ENCODE data around the gene MYD88.
A peak's percentile ranks its signal among the peaks of the same experiment; 100 is the strongest.

Gene MYD88

DNA sequence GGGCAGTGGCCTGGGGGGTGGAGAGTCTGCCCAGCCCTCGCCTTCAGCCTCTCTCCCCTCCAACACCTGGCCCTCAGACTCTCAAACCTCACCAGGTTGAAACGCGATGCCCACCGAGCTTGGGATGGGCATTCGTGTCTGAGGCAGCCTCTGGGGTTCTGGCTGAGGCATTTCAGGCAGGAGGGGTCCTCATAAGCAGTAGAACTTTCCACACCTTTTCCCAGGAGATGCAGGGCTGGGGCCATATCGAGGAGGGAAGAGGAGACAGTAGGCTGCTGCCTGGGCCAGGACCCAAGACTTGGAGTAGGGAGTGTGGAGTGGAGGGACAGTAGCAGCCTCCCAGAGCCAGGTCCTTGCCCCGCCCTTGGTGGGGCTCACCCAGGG lies 26.1 kb upstream of the MYD88 start:
- no peak for DNase-seq (ENCODE audit: low read depth)

DNA sequence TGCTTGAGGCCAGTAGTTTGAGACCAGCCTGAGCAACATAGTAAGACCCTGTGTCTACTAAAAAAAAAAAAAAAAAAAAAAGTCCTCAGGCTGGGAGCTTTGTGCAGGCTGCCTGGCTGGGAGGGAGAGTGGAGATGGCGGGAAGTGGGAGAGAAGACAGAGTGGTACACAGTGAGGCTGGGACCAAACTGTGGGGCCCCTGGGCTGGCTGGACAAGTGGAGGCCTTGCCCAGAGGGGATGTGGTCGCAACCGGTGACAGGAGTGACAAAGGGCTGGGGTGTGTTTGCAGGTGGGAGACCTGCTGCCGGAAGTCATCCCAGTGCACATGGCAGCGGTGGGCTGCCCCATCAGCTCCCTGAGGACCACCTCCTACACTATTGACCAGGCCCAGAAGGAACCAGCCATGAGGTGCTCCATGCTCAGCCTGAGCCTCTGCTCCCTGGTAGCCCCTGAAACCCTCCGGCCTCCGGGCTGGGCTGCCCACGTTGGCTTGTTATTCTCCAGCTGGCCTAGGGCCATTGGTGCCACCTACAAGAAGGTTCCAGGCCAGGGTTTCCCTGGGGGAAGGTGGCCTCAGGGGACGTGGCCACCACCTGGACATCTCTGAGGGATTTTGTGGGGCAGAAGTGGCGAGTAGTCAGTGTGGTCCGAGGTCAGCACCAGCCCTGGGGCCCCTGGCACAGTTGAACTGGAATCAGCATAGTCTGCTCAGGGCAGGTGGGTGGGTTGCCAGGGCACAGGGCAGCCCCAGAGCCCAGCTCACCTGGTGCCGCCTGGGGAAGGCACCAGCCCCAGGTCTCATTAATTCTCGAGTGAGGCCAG lies 24.2 kb upstream of the MYD88 start:
- no peak for DNase-seq (ENCODE audit: low read depth)

DNA sequence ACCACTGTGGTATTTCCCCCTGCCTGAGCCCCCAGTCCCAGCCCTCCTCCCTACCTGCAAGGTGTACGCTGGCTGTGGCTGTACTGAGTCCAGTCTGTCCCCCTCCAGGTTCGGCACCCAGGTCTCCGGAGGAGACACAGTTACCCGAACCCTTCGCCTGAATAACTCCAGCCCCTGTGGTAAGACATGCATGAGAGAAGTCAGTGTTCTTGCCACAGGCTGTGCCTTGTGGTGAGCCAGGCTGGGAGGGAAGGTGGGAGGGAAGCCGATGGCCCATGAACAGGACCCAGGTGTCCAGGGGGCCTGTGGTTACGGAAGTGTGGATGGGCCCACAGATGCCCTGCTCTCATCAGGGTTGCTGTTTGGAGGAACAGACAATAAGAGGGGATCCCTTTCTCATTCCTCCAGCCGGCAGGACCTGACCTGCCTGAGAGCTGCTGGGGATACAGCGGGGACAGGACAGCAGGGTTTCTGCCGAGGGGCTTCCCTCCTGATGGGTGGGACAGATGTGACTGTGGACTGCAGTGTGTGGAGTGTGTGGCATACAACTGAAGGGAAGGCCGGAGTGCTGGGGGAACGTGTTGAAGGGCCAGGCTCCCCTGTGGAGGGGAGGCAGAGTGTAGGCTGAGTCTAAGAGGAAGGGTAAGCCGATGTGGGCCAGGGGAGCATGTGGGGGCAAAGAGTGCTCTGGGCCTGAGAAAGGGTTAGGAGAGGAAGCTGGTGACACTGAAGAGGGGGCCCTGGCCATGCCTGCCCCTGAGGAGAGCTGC lies 23.4 kb upstream of the MYD88 start:
- DNase-seq (ENCODE audit: low read depth), result no peak

DNA sequence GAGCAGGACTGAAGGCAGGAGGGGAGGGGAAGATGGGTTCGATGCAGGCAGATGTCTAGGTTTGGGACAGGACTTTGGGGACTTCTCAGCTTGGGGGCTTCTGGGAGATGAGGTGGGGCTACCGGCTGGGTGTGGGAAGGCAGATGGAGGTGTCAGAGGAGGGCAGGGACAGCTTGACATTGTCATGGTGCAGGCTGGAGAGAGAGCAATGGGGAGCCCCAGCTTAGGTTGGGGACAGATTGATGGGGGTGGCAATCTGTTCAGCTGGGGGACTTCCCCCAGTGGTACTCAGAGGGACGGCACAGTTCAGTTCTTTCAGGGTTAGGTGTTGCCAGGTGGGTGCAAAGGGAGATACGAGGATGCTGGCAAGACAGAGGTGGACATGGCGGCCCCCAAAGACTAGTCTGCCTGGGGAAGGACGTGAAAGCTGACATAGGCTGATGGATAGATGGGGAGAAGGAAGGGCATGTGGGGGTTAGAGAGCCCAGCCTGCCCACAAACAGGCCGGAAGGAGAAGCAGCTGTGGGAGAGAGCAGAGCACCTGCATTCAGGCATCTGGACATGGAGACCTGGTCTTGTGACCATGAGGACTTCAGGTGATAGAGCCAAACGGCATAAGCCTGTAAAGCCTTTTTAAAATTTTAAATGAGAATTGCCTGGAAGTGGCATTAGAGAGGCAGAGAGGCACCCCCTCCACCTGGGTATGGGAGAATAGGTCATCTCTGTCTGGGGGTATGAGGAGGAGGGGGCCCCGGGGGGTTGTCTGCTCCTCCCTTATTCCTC lies 22.6 kb upstream of the MYD88 start:
- no peak for DNase-seq (ENCODE audit: low read depth)

DNA sequence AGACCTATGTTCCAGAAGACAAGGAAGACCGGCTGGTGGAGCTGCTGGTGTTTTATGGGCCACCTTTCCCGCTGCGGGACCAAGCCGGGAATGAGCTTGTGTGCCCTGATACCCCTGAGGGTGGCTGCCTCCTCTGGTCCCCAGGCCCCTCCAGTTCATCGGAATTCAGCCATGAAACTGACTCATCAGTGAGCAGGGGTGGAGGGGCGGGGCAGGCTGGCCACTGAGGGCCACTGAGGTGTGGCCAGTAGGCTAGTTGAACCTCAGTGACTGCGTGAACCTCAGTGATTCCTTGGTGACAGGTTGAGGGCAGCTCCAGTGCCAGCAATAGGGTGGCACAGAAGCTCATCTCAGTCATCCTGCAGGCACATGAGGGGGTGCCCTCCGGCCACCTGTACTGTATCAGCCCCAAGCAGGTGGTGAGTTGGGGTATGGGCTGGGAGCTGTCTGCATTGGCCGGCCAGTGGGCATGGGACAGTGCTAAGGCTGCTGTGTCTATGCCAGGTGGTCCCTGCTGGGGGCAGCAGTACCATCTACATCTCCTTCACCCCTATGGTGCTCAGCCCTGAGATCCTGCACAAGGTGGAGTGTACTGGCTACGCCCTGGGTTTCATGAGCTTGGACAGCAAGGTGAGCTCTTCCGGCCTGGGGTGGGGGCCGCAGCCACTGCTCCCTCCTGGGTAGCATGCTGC lies 21.8 kb upstream of the MYD88 start:
- DNase-seq (ENCODE audit: low read depth), result no peak

DNA sequence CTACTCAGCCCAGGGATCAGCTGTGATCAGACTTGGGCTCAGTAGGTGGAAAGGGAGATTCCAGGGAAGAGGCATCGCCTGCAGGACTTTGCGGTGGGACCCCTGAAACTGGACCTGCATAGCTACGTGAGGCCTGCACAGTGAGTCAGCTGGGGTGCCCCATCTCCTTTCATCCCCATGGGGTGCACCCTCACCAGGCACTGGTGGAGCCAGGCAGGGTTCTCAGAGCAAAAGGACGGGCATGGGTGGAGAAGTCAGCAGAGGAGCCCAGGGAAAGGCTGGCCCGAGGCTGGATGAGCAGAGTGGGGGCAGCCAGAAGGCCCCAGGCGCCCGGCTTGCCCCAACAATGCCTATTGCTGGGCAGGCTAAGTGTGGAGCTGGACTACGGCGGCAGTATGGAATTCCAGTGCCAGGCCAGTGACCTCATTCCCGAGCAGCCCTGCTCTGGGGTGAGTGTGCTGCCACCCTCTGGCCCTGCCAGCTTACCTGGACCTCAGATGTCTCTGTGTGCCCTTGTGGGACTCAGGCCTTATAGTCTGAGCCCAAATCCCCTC lies 21.2 kb upstream of the MYD88 start:
- DNase-seq (ENCODE audit: low read depth), result no peak

DNA sequence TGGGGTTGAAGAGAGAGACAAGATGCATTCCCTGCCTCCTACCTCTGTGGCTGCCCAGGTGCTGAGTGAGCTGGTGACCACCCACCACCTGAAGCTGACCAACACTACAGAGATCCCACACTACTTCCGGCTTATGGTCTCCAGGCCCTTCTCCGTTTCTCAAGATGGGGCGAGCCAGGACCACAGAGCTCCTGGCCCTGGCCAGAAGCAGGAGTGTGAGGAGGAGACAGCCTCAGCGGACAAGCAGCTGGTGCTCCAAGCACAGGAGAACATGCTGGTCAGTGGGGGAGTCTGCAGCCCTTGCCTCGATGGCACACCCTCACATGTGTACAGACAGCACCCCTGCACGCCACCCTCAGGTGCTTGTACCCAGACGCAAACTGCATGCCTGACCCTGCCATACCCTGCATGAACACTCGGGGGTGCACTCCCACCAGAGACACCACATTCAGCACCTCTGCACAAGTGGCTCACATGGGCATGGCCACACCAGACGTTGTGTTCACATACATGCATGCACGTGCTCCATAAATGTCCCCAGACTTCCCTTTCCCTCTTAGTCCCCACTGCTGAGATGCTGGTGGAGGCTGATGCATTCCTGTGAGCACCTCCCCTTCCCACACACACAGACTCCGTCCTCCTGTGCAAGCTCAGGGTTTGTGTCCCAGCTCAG lies 20.6 kb upstream of the MYD88 start:
- peak; percentile 34 for DNase-seq (ENCODE audit: low read depth)

DNA sequence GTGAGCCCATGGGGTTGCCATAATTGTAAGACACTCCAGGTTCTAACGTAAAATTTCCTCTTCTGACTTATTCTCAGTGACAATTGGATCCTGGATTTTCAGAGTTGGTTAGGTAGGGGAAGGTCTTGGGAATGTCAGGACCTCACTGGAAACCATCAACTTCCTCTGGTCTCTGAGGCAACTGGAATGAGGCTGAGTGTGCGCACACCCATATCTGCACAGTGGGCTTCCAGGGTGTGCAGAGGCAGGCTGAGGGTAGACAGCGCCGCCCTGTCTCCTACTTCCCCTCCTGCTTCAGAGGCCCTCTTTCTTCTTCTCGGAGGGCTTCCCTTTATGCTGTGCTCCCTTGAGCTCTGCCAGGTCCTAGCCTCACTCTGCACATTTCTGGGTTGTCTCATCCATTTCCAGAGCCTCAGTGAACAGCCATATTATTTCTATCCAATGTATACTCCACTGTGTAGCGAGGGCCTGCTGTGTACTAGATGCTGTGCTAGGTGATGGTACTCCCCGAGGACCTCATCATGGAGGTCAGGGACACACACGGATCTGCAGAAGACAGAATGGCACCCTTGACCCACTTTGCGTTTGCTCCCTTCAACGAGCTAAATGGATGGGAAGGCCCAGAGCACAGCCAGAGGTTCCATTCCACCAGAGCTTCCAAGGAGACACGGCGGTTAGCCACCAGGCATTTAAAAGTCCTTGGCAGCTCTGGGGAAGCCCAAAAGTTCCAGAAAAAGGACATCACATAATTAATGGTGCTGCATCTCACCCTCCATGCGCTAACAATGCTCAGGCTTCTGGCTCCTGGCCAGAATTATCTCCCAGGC lies 19.8 kb upstream of the MYD88 start:
- DNase-seq (ENCODE audit: low read depth), result no peak

DNA sequence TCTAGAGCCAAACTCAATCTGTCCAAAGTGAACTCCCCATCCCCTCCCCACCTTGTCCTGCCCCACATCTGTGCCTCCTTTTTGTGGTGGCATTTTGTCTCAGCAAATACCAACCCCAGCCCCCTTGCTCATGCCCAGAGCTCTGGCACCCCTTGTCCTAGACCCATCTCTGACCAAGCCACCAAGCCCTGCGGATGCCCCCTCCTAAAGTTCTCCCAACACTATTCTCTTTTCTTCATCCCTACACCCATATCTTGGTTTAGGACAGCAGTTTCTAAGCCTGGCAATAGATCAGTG lies 19.3 kb upstream of the MYD88 start:
- no peak for DNase-seq (ENCODE audit: low read depth)

DNA sequence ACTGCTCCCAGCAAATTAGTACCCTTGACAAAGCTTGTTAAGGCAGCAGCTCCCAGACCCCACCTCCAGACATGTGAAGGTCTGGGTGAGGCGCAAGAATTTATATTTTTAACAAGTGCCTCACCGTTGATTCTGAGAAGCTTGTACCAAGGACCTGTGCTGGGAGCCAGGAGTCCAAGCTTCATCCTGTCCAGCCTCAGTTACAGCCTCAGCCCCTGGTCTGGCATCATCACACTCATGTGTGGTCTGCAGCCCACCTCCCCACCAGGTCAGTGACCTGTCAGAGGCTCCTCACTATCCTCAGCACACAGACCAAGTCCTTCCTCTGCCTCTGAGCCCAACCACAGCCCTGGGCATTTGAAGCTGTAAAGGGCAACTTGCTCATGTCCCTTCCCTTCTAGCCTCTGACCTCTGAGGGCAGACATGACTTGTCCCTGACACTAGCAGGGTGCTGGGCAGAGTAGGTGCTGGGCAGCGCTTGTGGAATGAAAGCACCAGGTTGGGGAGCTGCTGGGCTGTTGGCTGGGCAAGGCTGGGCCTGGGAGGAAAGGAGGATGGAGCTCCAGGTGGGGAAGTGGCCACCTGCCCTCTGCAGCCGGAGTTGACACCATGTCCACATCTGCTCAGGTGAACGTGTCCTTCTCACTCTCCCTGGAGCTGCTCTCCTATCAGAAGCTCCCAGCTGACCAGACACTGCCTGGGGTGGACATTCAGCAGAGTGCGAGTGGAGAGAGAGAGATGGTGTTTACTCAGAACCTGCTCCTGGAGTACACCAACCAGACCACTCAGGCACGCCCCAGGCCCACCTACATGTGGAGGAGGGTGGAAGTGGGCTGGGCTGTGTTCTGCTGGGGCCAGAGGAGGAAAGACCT lies 18.4 kb upstream of the MYD88 start:
- no peak for DNase-seq (ENCODE audit: low read depth)

DNA sequence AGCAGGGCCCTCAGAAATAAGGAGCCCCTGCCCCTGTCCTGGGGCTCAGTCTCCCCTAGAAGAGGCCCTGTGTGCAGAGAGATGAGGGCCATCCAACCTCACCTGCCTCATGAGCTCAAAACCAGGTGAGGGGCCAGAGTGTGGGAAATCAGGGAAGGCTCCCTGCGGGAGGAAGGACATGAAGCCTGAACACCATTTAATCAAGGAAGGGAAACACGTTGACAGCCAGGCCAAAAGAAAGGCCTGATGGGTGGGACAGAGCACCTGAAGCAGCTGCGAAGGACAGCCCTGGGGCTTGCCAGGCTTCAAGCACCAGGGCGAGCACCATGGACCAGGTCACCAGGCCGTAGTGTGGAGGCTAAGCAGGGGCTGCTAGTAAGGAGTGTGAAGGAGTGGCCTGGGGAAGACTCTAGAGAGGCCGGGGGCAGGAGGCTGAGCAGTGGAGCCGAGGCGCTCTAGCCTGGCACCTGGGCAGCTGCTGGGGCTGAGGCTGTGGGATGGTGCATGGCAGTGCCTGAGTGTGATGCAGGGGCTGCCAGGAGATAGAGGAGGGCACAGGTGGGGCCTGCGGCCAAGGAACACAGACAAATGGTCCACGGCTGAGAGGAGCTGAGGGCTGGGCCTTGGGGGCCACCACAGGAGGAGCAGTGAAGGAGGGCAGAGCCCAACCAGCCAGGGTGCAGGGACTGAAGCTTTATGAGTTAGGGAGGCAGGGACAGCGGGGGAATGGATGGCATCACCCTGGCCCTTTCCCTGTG lies 17.6 kb upstream of the MYD88 start:
- no peak for DNase-seq (ENCODE audit: low read depth)

DNA sequence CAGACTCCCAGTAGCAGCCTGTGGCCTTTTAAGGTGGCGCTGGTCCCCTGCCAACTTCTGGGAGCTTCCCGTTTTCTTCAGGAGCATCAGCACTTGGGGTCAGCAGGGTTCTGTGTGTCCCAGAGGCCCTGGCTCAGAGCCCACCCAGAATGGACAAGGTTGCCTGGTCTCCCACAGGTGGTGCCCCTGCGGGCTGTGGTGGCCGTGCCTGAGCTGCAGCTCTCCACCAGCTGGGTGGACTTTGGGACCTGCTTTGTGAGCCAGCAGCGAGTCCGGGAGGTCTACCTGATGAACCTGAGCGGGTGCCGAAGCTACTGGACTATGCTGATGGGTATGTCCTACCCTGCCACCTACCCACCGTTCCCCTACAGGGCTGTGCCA lies 17.0 kb upstream of the MYD88 start:
- no peak for DNase-seq (ENCODE audit: low read depth)

DNA sequence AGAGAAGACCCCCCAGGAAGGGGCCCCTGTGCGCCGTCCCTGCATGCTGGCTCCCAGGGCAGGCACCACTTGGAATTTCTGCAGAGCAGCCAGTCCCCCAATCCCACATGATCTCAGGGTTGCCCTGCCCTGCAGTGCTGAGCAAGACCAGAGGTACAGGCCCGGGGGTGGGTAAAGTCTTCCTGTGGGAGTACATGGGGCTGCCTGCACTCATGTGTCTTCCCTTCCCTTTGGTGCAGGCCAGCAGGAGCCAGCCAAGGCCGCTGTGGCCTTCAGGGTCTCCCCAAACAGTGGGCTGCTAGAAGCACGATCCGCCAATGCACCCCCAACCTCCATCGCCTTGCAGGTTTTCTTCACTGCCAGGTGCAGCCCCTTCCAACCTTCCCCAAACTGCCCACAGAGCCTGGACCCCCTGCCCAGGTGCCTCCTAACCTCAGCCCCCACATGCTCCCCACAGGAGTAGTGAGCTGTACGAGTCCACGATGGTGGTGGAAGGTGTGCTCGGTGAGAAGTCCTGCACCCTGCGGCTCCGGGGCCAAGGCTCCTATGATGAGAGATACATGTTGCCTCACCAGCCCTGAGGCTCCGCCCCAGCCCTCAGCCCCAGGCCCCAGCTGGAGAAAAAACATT lies 16.5 kb upstream of the MYD88 start:
- DNase-seq (ENCODE audit: low read depth), result no peak

DNA sequence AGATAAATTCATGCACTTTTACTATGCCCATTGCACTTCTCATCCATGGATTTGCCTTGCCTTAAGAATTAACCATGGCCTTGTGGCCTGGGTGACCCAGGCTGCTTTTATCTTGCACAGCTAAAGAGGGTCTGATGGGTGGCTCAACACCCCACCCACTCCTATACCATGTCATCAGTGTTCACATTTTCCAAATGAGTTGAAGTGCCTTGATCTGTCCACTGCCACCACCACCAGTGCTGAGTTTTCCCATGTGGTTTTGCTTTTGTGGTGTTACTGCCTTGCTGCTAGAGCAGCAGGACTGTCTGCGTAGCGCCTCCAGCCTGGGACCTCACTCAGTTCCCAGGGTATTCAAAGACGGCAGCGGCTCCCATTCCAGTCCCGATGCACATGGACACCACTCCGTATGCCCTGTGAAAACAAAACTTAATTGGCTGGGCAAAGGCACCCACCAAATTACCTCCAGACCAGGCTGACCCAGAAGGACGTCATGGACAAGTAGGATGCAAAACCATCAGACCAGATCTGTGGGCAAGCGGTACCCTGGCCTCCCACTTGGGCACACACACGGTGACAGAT lies 15.7 kb upstream of the MYD88 start:
- DNase-seq (ENCODE audit: low read depth), result no peak

DNA sequence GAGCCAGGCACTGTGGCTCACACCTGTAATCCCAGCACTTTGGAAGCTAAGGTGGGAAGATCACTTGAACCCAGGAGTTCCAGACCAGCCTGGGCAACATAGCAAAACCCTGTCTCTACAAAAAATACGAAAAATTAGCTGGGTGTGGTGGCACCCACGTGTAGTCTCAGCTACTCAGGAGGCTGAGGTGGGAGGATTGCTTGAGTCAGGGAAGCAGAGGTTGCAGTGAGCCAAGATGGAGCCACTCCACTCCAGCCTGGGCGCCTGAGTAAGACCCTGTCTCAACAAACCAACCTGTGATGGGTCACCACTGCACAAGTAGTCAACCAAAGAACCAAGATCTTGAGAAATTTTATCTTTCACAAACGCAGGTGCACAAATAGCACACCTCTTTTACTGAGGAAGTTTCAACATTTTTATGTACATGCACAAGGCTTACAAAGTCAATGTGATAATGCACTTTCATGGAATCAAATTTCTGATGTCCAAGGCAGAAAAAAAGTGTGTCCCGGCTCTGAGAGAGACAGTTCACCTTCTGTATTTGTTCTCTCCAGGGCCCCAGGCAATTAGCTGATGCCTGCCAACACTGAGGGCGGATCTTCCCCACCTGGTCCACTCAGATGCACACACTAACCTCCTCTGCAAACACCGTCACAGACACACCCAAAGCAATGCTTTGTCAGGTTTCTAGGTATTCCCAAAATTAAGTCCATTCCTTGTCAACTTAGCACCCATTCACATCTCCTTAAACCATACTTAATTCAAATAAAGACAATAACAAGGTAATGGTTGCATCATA lies 13.9 kb upstream of the MYD88 start:
- no peak for DNase-seq (ENCODE audit: low read depth)

DNA sequence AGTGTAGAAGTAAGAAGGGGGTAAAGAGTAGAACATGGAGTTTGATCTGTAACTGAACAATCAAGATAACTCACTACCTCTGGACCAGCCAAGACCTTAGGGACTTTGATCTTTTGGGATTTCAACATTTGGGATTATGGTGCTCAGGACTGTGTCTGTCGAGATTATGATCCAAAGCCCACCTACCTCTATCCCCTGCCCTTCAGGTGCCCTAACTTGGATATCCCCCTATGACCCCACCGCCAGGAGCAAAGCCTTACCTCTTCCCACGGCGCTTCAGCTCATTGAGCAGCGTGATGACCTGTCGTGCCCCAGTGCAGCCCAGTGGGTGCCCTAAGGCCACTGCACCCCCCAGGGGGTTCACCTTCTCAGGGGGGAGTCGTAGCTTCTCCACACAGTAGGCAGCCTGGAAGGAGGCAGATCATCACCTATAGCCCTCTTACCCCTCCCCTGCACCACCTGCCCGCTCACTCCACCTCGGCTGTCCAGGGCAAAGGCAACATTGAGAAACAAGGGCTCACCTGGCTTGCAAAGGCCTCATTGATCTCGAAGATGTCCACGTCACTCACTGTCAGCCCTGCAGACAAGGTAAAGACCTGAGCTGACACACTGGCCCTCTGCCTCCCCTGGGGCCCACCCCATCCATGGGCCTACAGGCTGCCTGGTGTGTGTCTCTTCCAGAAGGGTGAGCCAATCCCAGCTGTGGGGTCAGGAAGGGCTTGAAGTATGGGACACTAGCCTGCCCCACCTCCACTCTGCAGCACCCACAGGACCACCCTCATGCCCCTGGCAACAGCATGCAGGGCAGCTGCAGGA lies 12.9 kb upstream of the MYD88 start:
- DNase-seq (ENCODE audit: low read depth), result no peak

Measured in activated T-helper 9 cell treated with anti-CD3 and anti-CD28 coated beads, Interleukin-2, amount 50 U/mL, for 16 hours (primary cell).